ENCODE data around the gene SPEF2. TPM values are rescaled to one million over a fixed set of nuclear protein-coding genes. Genes with fewer than 3 reads are reported as not detected.
"Not testable (repeated sequence)": the region's sequence is repeated elsewhere in the genome, so short reads cannot be mapped to it uniquely, and the experiment has no call there.

The SPEF2 gene
- polyA plus RNA-seq, 3 donors = 35.9 to 76.1 (median 73.7) TPM

GRCh38 chr5:35816881-35817521, 199.3 kb downstream of the SPEF2 start:
- DNase-seq = no peak

GRCh38 chr5:35819026-35819425, 201.4 kb downstream of the SPEF2 start:
- DNase-seq = no peak

DNA sequence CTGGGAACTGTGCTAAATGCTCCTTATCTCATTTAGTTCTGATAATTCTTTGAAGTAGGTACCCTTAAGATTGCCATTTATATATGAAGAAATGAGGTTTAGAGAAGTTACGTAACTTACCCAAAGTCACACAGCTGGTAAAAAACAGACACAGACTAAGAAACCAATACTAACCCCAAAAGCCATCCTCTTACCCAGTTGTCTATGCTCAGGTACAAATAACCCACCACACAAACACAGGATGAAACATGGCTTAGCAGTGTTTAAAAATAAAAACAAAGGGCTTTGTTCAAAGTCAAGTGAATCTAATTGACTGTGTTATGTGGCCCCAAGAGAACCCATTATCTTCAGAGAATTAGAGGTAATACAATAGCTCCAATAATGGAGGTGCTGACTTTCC, 202.0 kb downstream of the SPEF2 start:
- no peak for DNase-seq

GRCh38 chr5:35820735-35821134, 203.1 kb downstream of the SPEF2 start:
- DNase-seq = no peak

GRCh38 chr5:35821513-35821912, 203.8 kb downstream of the SPEF2 start:
- DNase-seq = no peak

GRCh38 chr5:35822511-35822910, 204.8 kb downstream of the SPEF2 start:
- no peak for DNase-seq

- DNase-seq = no peak
These were observed 205.9 kb downstream of the SPEF2 start for GRCh38 chr5:35823347-35824098.

GRCh38 chr5:35826056-35826455, 208.4 kb downstream of the SPEF2 start:
- DNase-seq = no peak

DNA sequence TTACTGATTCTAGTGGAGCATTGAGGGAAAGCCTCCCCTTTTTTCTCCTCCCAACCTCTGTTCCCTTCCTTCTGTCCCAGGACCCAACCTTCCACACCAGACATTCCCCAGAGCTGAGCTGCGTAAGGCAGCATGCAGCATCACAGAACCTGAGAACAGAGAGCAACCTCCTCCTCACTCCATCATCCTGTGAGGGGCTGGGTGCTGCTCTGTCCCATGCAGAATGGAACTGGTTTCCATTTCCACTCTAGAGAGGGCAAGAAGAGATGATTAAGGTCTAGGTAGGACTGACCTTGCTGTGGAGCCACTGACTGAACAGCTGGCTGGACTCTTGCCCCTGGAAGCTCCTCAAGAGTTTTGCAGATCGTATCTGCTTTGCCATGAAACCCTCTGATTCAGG, 208.9 kb downstream of the SPEF2 start:
- DNase-seq = no peak

DNA sequence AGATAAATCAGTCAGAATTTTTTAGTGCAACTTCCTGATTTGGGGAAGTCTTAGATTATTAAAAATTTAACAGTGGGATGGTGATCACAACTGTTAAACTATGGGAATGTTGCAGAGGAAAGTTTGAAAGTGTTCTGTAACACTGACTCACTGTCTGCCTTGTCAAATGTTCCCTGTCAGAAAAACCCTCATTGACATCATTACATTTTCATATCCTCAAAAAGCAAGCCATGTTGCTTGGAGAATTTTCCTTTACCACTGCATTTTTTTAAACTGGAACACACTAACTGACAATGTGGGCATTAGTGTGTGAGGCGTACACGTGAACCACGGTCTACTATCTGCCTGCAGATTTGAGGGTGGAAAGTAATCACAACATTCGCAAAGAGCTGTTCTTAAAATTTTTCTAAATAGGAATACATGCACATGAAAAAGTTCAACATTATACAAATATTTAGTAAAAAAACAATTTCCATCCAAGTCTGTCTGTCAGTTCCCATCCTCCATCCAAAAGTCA, 210.5 kb downstream of the SPEF2 start:
- no peak for DNase-seq

DNA sequence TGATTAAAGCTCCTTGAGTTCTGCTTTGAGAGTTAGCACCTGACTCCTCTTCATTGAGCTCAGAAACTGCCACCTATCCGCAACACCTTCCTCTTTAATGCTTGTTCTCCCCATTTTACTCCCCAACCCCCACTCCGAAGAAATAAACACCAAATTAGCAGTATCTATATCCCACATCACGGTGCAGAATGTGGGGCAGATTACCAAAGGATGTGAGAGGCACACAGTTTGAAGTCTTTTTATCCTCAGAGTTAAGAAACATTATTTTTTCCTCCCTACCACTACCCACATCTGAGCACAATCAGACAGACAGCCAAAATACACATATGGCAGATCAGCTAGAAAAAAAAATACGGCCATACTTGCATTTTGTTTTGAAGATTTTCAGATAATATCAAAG, 212.9 kb downstream of the SPEF2 start:
- DNase-seq = no peak

GRCh38 chr5:35832762-35833161, 215.1 kb downstream of the SPEF2 start:
- no peak for DNase-seq

GRCh38 chr5:35833224-35833623, 215.6 kb downstream of the SPEF2 start:
- no peak for DNase-seq

DNA sequence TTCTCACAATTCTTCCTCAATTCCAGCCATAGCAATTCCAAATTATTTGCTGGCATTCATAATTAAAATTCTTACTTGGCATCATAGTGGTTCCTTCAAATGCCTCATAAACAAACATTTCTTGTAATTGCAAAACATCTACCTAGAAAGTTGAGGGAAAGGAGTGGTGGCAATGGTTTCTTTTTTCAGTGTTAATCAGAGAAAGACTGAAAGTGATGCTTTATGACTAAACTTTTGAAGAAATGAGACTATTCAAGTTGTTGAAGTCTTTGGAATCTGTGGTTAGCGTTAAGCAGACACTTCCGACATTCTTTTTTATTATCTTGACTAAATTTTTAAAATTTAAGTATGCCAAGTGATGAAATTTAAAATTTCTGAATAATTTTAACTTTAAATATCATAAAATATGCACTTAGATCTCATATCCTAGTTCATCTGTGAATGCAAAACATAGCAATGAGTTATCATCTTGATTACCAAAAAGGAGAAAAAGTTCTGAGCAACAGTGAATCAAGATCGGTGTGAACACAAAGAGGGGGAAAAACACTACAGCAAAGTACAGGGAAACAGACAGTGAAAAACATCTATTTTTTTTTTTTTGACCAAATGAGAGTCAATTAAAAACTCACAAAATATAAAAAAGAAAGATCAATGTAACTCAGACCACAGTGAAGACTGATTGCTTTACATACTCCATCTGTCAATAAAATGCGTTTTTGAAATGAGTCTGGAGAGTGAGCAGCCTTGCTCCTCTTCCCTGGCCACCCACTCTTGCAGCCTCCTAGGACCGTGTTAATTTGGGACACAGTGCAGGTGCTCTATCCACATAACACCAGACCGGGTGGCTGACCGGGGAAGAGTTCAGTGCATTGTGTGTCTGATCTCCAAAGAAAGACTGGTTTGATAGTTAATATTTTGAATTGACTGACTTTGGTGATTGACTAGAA, 218.4 kb downstream of the SPEF2 start:
- no peak for DNase-seq

DNA sequence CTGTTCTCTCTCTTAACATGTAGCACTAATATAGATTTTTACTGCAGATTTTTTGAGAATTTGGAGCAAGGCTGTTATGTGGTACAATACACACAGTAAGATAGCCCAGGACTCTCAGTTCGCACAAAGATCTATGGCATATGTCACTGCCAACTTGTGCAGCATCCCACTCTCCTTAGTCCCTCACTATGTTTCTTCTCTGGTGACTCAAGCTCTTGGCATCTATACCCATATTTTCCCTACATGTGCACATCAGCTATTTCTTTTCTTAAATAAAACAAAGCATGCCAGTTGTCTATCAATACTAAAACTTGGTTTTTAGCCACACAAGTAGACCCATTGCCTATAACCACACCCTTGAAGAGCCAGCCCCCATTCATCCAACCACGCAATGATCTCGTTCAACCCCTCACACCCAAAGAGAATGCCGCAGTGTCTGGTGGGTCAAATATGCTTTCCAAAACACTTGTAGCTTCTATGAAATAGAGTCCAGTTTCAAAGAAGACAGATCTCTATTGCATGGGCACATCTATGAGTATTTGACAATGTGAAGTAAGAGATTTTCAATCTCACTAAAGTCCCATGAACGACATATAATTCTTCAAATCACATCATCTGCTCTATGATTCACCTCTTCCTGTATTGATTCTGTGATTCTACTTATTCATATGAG, 220.8 kb downstream of the SPEF2 start:
- DNase-seq = no peak

- DNase-seq = no peak
These were observed 225.2 kb downstream of the SPEF2 start for GRCh38 chr5:35842856-35843255.

- DNase-seq = not testable (repeated sequence)
These were observed 227.8 kb downstream of the SPEF2 start for GRCh38 chr5:35845508-35845907.

DNA sequence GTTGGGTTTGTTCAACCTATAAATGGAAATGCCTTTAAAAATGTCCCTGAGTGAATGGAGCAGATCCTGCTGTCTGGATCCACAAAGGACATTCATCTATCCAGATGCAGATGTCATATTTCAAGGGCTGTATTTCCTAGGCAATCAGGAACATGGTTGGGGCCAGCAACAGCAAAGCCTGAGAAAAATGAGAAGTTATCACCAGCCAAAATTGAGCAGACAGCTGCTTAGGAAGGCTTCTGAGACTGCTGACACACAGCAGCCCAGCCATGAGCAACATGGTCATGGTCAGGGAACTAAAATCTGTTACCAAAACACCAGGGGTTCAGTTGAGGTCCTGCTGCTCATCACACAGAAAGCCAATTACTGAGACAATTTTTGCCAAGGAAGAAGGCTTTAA, 229.8 kb downstream of the SPEF2 start:
- no peak for DNase-seq

DNA sequence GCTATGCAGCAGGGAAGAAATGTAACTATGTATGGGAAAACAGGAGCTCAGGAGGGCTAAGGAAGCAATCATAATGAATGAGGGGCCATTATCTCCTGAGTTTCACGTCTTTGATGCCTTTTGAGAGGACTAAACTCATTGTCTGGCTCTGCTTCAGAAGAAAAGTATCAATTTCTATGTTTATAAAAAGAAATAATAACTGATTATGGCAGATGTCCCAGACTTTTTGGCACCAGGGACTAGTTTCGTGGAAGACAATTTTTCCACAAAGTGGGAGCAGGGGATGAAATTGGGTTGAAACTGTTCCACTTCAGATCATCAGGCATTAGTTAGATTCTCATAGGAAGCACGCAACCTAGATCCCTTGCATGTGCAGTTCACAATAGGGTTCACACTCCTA, 230.3 kb downstream of the SPEF2 start:
- DNase-seq = no peak

GRCh38 chr5:35849860-35850259, 232.2 kb downstream of the SPEF2 start:
- DNase-seq = no peak

- no peak for DNase-seq
These were observed 233.5 kb downstream of the SPEF2 start for GRCh38 chr5:35850967-35851680.

All from renal pelvis (tissue), 4 donors.